ENCODE measurements around the gene CHN2.

Gene CHN2

GRCh38 chr7:29285444-29285793 lies 90.8 kb downstream of the CHN2 start:
- no peak for DNase-seq (ENCODE audit: low spot score)

- no peak for DNase-seq (ENCODE audit: low spot score)
Measured at GRCh38 chr7:29285861-29286260, 91.3 kb downstream of the CHN2 start.

GRCh38 chr7:29287366-29287765 lies 92.8 kb downstream of the CHN2 start:
- no peak for DNase-seq (ENCODE audit: low spot score)

- DNase-seq (ENCODE audit: low spot score), result no peak
Measured at GRCh38 chr7:29288181-29289091, 93.9 kb downstream of the CHN2 start.

- DNase-seq (ENCODE audit: low spot score), result no peak
Measured at GRCh38 chr7:29289156-29290021, 94.8 kb downstream of the CHN2 start.

- no peak for DNase-seq (ENCODE audit: low spot score)
Measured at GRCh38 chr7:29290829-29291228, 96.3 kb downstream of the CHN2 start.

GRCh38 chr7:29291723-29292618 lies 97.4 kb downstream of the CHN2 start:
- no peak for DNase-seq (ENCODE audit: low spot score)

GRCh38 chr7:29292886-29293658 lies 98.5 kb downstream of the CHN2 start:
- DNase-seq (ENCODE audit: low spot score), result no peak

GRCh38 chr7:29296421-29296820 lies 101.8 kb downstream of the CHN2 start:
- DNase-seq (ENCODE audit: low spot score), result no peak

GRCh38 chr7:29297194-29297890 lies 102.8 kb downstream of the CHN2 start:
- DNase-seq (ENCODE audit: low spot score), result no peak

- DNase-seq (ENCODE audit: low spot score), result no peak
Measured at GRCh38 chr7:29299086-29299485, 104.5 kb downstream of the CHN2 start.

- DNase-seq (ENCODE audit: low spot score), result no peak
Measured at GRCh38 chr7:29300026-29300480, 105.5 kb downstream of the CHN2 start.

GRCh38 chr7:29300649-29301048 lies 106.1 kb downstream of the CHN2 start:
- no peak for DNase-seq (ENCODE audit: low spot score)

GRCh38 chr7:29302666-29303395 lies 108.3 kb downstream of the CHN2 start:
- no peak for DNase-seq (ENCODE audit: low spot score)

GRCh38 chr7:29304756-29305155 lies 110.2 kb downstream of the CHN2 start:
- no peak for DNase-seq (ENCODE audit: low spot score)

- no peak for DNase-seq (ENCODE audit: low spot score)
Measured at GRCh38 chr7:29306319-29306991, 111.9 kb downstream of the CHN2 start.

- DNase-seq (ENCODE audit: low spot score), result no peak
Measured at GRCh38 chr7:29308424-29308823, 113.8 kb downstream of the CHN2 start.

GRCh38 chr7:29309041-29309854 lies 114.7 kb downstream of the CHN2 start:
- DNase-seq (ENCODE audit: low spot score), result no peak

Data from hematopoietic multipotent progenitor cell treated with erythropoietin and hydrocortisone succinate and interleukin-3 and kit ligand, for 15 days (in vitro differentiated cells).